Measurements from ENCODE around the gene TNFAIP1. TPM values are rescaled to one million over a fixed set of nuclear protein-coding genes. Genes with fewer than 3 reads are reported as not detected.
"Not testable (repeated sequence)": the region's sequence is repeated elsewhere in the genome, so short reads cannot be mapped to it uniquely, and the experiment has no call there.

TNFAIP1 gene
- total RNA-seq (2014; rRNA removed; shearing (Covaris generic)): 19.3 and 21.3 TPM in 2 replicates

GRCh38 chr17:28335201-28335958 is at the start of gene TNFAIP1, which contains the start of gene IFT20:
Gene TNFAIP1, plus strand, starts transcription at chr17:28335761. Its CDS starts 3,761 bp downstream, at chr17:28339522.
Gene IFT20, minus strand, starts transcription at chr17:28335472. Its CDS starts 3,487 bp downstream, at chr17:28331985.
- Histone ChIP-seq H3K27me3 (ENCODE audit: control insufficient read depth, insufficient read depth, low read length) (no peaks in the 10 kb centered on the region), H3K36me3 (replicated peaks; ENCODE audit: control insufficient read depth, insufficient read depth, low read length) (peaks cover 3% of the 10 kb centered on the region), H3K4me3 (ENCODE audit: insufficient read depth, low read depth, low read length) (peak within 1 kb of the TSS; percentile 91)
- peak; percentile 97 for DNase-seq

GRCh38 chr17:28285965-28286364 is 49.6 kb upstream of the TNFAIP1 start:
- H3K36me3 ChIP-seq (replicated peaks; ENCODE audit: control insufficient read depth, insufficient read depth, low read length): no peaks in the 10 kb centered on the region
- no peaks in the 10 kb centered on the region for H3K27me3 ChIP-seq (ENCODE audit: control insufficient read depth, insufficient read depth, low read length)
- DNase-seq: no peak
- H3K4me3 ChIP-seq (ENCODE audit: insufficient read depth, low read depth, low read length): no peak overlapping the region

GRCh38 chr17:28290703-28291102 is 44.9 kb upstream of the TNFAIP1 start:
- no peak overlapping the region for H3K4me3 ChIP-seq (ENCODE audit: insufficient read depth, low read depth, low read length)
- no peaks in the 10 kb centered on the region for H3K36me3 ChIP-seq (replicated peaks; ENCODE audit: control insufficient read depth, insufficient read depth, low read length)
- H3K27me3 ChIP-seq (ENCODE audit: control insufficient read depth, insufficient read depth, low read length): no peaks in the 10 kb centered on the region
- no peak for DNase-seq

GRCh38 chr17:28291780-28292330 is 43.7 kb upstream of the TNFAIP1 start:
- Histone ChIP-seq H3K4me3 (ENCODE audit: insufficient read depth, low read depth, low read length) (no peak overlapping the region), H3K27me3 (ENCODE audit: control insufficient read depth, insufficient read depth, low read length) (no peaks in the 10 kb centered on the region)
- no peak for DNase-seq

GRCh38 chr17:28292878-28293277 is 42.7 kb upstream of the TNFAIP1 start:
- not testable (repeated sequence) for H3K36me3 ChIP-seq (replicated peaks; ENCODE audit: control insufficient read depth, insufficient read depth, low read length); H3K4me3 ChIP-seq (ENCODE audit: insufficient read depth, low read depth, low read length); DNase-seq; H3K27me3 ChIP-seq (ENCODE audit: control insufficient read depth, insufficient read depth, low read length)

More at GRCh38 chr17:28291780-28292330, 43.7 kb upstream of the TNFAIP1 start:
- H3K36me3 ChIP-seq (replicated peaks; ENCODE audit: control insufficient read depth, insufficient read depth, low read length): no peaks in the 10 kb centered on the region

GRCh38 chr17:28293994-28294393 is 41.6 kb upstream of the TNFAIP1 start:
- Histone ChIP-seq H3K36me3 (replicated peaks; ENCODE audit: control insufficient read depth, insufficient read depth, low read length) (no peaks in the 10 kb centered on the region), H3K27me3 (ENCODE audit: control insufficient read depth, insufficient read depth, low read length) (no peaks in the 10 kb centered on the region), H3K4me3 (ENCODE audit: insufficient read depth, low read depth, low read length) (no peak overlapping the region)
- DNase-seq: no peak

- Histone ChIP-seq H3K4me3 (ENCODE audit: insufficient read depth, low read depth, low read length) (no peak overlapping the region), H3K27me3 (ENCODE audit: control insufficient read depth, insufficient read depth, low read length) (no peaks in the 10 kb centered on the region), H3K36me3 (replicated peaks; ENCODE audit: control insufficient read depth, insufficient read depth, low read length) (no peaks in the 10 kb centered on the region)
- no peak for DNase-seq
Observed at GRCh38 chr17:28295677-28296578, 39.6 kb upstream of the TNFAIP1 start.

GRCh38 chr17:28298449-28298848 is 37.1 kb upstream of the TNFAIP1 start:
- Histone ChIP-seq H3K36me3 (replicated peaks; ENCODE audit: control insufficient read depth, insufficient read depth, low read length) (no peaks in the 10 kb centered on the region), H3K27me3 (ENCODE audit: control insufficient read depth, insufficient read depth, low read length) (no peaks in the 10 kb centered on the region), H3K4me3 (ENCODE audit: insufficient read depth, low read depth, low read length) (no peak overlapping the region)
- DNase-seq: no peak

GRCh38 chr17:28306954-28307401 is 28.6 kb upstream of the TNFAIP1 start:
- H3K36me3 ChIP-seq (replicated peaks; ENCODE audit: control insufficient read depth, insufficient read depth, low read length): no peaks in the 10 kb centered on the region
- DNase-seq: peak; percentile 51
- no peak overlapping the region; the same call in 1 of the 2 replicates for H3K4me3 ChIP-seq (ENCODE audit: insufficient read depth, low read depth, low read length)
- no peaks in the 10 kb centered on the region; the same call in 1 of the 2 replicates for H3K27me3 ChIP-seq (ENCODE audit: control insufficient read depth, insufficient read depth, low read length)

GRCh38 chr17:28313841-28314240 is 21.7 kb upstream of the TNFAIP1 start:
- Histone ChIP-seq H3K4me3 (ENCODE audit: insufficient read depth, low read depth, low read length) (no peak overlapping the region), H3K27me3 (ENCODE audit: control insufficient read depth, insufficient read depth, low read length) (peaks cover 3% of the 10 kb centered on the region), H3K36me3 (replicated peaks; ENCODE audit: control insufficient read depth, insufficient read depth, low read length) (no peaks in the 10 kb centered on the region)
- no peak for DNase-seq

GRCh38 chr17:28315846-28316705 is 19.5 kb upstream of the TNFAIP1 start:
- Histone ChIP-seq H3K27me3 (ENCODE audit: control insufficient read depth, insufficient read depth, low read length) (peaks cover 3% of the 10 kb centered on the region), H3K36me3 (replicated peaks; ENCODE audit: control insufficient read depth, insufficient read depth, low read length) (peaks cover 2% of the 10 kb centered on the region; the same call in 1 of the 2 replicates), H3K4me3 (ENCODE audit: insufficient read depth, low read depth, low read length) (no peak overlapping the region)

GRCh38 chr17:28317099-28317965 is 18.2 kb upstream of the TNFAIP1 start:
- peaks cover 2% of the 10 kb centered on the region; the same call in 1 of the 2 replicates for H3K36me3 ChIP-seq (replicated peaks; ENCODE audit: control insufficient read depth, insufficient read depth, low read length)
- H3K27me3 ChIP-seq (ENCODE audit: control insufficient read depth, insufficient read depth, low read length): peaks cover 3% of the 10 kb centered on the region
- DNase-seq: peak; percentile 65
- H3K4me3 ChIP-seq (ENCODE audit: insufficient read depth, low read depth, low read length): no peak overlapping the region

More at GRCh38 chr17:28315846-28316705, 19.5 kb upstream of the TNFAIP1 start:
- DNase-seq: no peak
